Thoracic aorta (tissue), 2 donors: ENCODE measurements around the gene ZNF462. TPM values are rescaled to one million over a fixed set of nuclear protein-coding genes. Genes with fewer than 3 reads are reported as not detected.
A peak's percentile ranks its signal among the peaks of the same experiment; 100 is the strongest.

Source experiments
- ATAC-seq: fragments of 150-250 bp; one replicate; pipeline ENCODE4 v1.8.0; 2017; ENCODE audit warnings: low read depth; ENCODE audit not compliant: insufficient number of reproducible peaks, low FRiP score
- DNase-seq: peaks from one replicate; pipeline ENCODE4 v3.0.0-alpha.2; 2020; ENCODE audit warnings: low spot score
- H3K27ac ChIP-seq, 2 donors: fragments of 200-600 bp; sonication (generic); 1 replicate in 1 of 2; 2 replicates in 1 of 2; pipeline ENCODE4 v1.5.1; 2016; ENCODE audit warnings: mild to moderate bottlenecking in 2 of 2, moderate library complexity in 2 of 2
- H3K27me3 ChIP-seq: fragments of 200-600 bp; sonication (generic); replicated peaks from 2 replicates; pipeline ENCODE4 v1.6.0; 2016; ENCODE audit warnings: mild to moderate bottlenecking; ENCODE audit not compliant: insufficient read depth
- H3K36me3 ChIP-seq: fragments of 200-600 bp; sonication (generic); one replicate; pipeline ENCODE4 v1.5.1; 2016
- H3K4me1 ChIP-seq, 2 donors: fragments of 200-600 bp; sonication (generic); 1 replicate in 1 of 2; 2 replicates in 1 of 2; pipeline versions ENCODE4 v1.5.1 to v1.6.0; 2016; ENCODE audit warnings: low read depth in 2 of 2, mild to moderate bottlenecking in 1 of 2; ENCODE audit not compliant: control insufficient read depth in 1 of 2
- H3K4me3 ChIP-seq: fragments of 200-600 bp; sonication (generic); 2 replicates; pipeline ENCODE4 v1.5.1; 2016; ENCODE audit warnings: mild to moderate bottlenecking
- H3K9me3 ChIP-seq: fragments of 200-600 bp; sonication (generic); 2 replicates; pipeline ENCODE4 v1.5.1; 2016
- CTCF ChIP-seq: fragments of 200-600 bp; sonication (generic); IDR thresholded peaks from one replicate; pipeline ENCODE4 v1.5.1; 2019; ENCODE audit warnings: antibody characterized with exemption
- total RNA-seq, 2 donors: library from RNA; depleted of rRNA; stranded (reverse); fragments of >200 nt; gene quantifications; one replicate each; pipeline versions ENCODE4 v1.1.0 to v1.2.3, GENCODE V29; 2016

ZNF462 gene
- total RNA-seq, result 10 to 100 TPM in 1 of 2 donors, 1 to 10 TPM in 1; 9.6 to 12.3 TPM

- peak within 1 kb of the TSS; percentile 84 for H3K4me3 ChIP-seq
- no peak for DNase-seq
- H3K36me3 ChIP-seq, result no peaks in the 10 kb centered on the region
- H3K4me1 ChIP-seq, result peaks cover 4 to 26% of the 10 kb centered on the region in 2 donors
- ATAC-seq, result no peak
- H3K9me3 ChIP-seq, result no peaks in the 10 kb centered on the region
- peak within 1 kb of the TSS; percentile 73 to 75 for H3K27ac ChIP-seq
- no peaks in the 10 kb centered on the region for H3K27me3 ChIP-seq
- TF ChIP-seq CTCF, result no peak
Measured at GRCh38 chr9:106862821-106863720, at the start of gene ZNF462. Gene ZNF462 (plus strand): TSS chr9:106863166. CDS start chr9:106923384, 60,218 bp downstream.

- DNase-seq, result no peak
- no peaks in the 10 kb centered on the region for H3K9me3 ChIP-seq
- no peak for ATAC-seq
Measured at GRCh38 chr9:106816524-106816923, 46.4 kb upstream of the ZNF462 start.

GRCh38 chr9:106818034-106818433 is 44.9 kb upstream of the ZNF462 start:
- Histone ChIP-seq H3K4me1 (no peaks in the 10 kb centered on the region), H3K27me3 (no peaks in the 10 kb centered on the region), H3K36me3 (no peaks in the 10 kb centered on the region), H3K9me3 (no peaks in the 10 kb centered on the region), H3K27ac (no peak overlapping the region), H3K4me3 (no peak overlapping the region)
- TF ChIP-seq CTCF, result no peak
- no peak for DNase-seq
- no peak for ATAC-seq

More at GRCh38 chr9:106816524-106816923, 46.4 kb upstream of the ZNF462 start:
- no peak overlapping the region for H3K27ac ChIP-seq
- no peaks in the 10 kb centered on the region for H3K36me3 ChIP-seq
- no peaks in the 10 kb centered on the region for H3K27me3 ChIP-seq
- no peak for TF ChIP-seq CTCF
- H3K4me3 ChIP-seq, result no peak overlapping the region
- H3K4me1 ChIP-seq, result no peaks in the 10 kb centered on the region

GRCh38 chr9:106820866-106821265 is 42.1 kb upstream of the ZNF462 start:
- Histone ChIP-seq H3K27me3 (no peaks in the 10 kb centered on the region), H3K4me3 (no peak overlapping the region), H3K4me1 (no peaks in the 10 kb centered on the region), H3K36me3 (no peaks in the 10 kb centered on the region), H3K9me3 (no peaks in the 10 kb centered on the region), H3K27ac (no peak overlapping the region)
- ATAC-seq (no peak), DNase-seq (no peak)
- TF ChIP-seq CTCF, result no peak

GRCh38 chr9:106828070-106828469 is 34.9 kb upstream of the ZNF462 start:
- no peak overlapping the region for H3K27ac ChIP-seq
- TF ChIP-seq CTCF, result no peak
- peaks cover under 1% of the 10 kb centered on the region for H3K9me3 ChIP-seq
- H3K4me3 ChIP-seq, result no peak overlapping the region
- no peak for DNase-seq
- ATAC-seq, result no peak
- no peaks in the 10 kb centered on the region for H3K36me3 ChIP-seq
- no peaks in the 10 kb centered on the region for H3K27me3 ChIP-seq
- peaks cover 10 to 17% of the 10 kb centered on the region in 2 donors for H3K4me1 ChIP-seq
